Small intestine (tissue), 7 donors: ENCODE data around the gene IGSF9B. TPM values are rescaled to one million over a fixed set of nuclear protein-coding genes. Genes with fewer than 3 reads are reported as not detected.
A peak's percentile ranks its signal among the peaks of the same experiment; 100 is the strongest.

Source experiments
- DNase-seq, 2 donors: peaks; one replicate each; pipeline versions ENCODE4 v3.0.0 to v3.0.0-alpha.2; 2013
- FAIRE-seq: peaks from 2 replicates; lab custom pipeline; 2012; peaks lifted over from hg19 to GRCh38; lab: Jason Lieb, UNC
- H3K27ac ChIP-seq, 3 donors: one replicate each; pipeline ENCODE4 v1.5.1; 2013; ENCODE audit warnings: low read length in 2 of 3, mild to moderate bottlenecking in 2 of 3, control low read depth in 1 of 3, inconsistent platforms in 1 of 3, low read depth in 1 of 3, moderate library complexity in 1 of 3
- H3K27me3 ChIP-seq, 3 donors: one replicate each; pipeline ENCODE4 v1.6.1; 2013; ENCODE audit warnings: low read length in 3 of 3, inconsistent platforms in 1 of 3; ENCODE audit not compliant: control insufficient read depth in 3 of 3, insufficient read depth in 3 of 3
- H3K36me3 ChIP-seq, 3 donors: one replicate each; pipeline ENCODE4 v1.6.1; 2013; ENCODE audit warnings: low read length in 3 of 3, inconsistent platforms in 1 of 3, low read depth in 1 of 3, mild to moderate bottlenecking in 1 of 3, moderate library complexity in 1 of 3; ENCODE audit not compliant: control insufficient read depth in 3 of 3, insufficient read depth in 2 of 3
- H3K4me1 ChIP-seq, 3 donors: one replicate each; pipeline ENCODE4 v1.6.1; 2013; ENCODE audit warnings: low read length in 2 of 3, inconsistent platforms in 1 of 3, low read depth in 1 of 3, mild to moderate bottlenecking in 1 of 3, moderate library complexity in 1 of 3; ENCODE audit not compliant: control insufficient read depth in 3 of 3, insufficient read depth in 2 of 3
- H3K4me3 ChIP-seq, 3 donors: one replicate each; pipeline ENCODE4 v1.5.1; 2013; ENCODE audit warnings: low read length in 3 of 3, control low read depth in 1 of 3, inconsistent platforms in 1 of 3, low read depth in 1 of 3, mild to moderate bottlenecking in 1 of 3, moderate library complexity in 1 of 3
- H3K9me3 ChIP-seq, 2 donors: one replicate each; pipeline ENCODE4 v1.6.1; 2013; ENCODE audit warnings: low read depth in 1 of 2, low read length in 1 of 2; ENCODE audit not compliant: control insufficient read depth in 2 of 2, insufficient read depth in 1 of 2
- WGBS, 3 donors: extraction: QIAGEN DNeasy Blood & Tissue Kit; methylation state at CpG; one replicate each; pipeline ENCODE4 v1.1.7; 2013; 5-methylcytosine and 5-hydroxymethylcytosine counted together
- polyA plus RNA-seq, 4 donors: library from polyadenylated mRNA; stranded (reverse) in 3 of 4; unstranded in 1 of 4; fragments of 200-250 nt in 3 of 4; fragments of 120-200 nt in 1 of 4; gene quantifications; one replicate each; pipeline versions ENCODE4 v1.2.1 to v1.2.3, GENCODE V29; 2013
- donor health status: healthy with polysubstance abuse.
- donor health status: control.
- donor health status: control.
- donor health status: Bipolar disorder and iron deficiency.
- donor health status: healthy.

IGSF9B gene
- polyA plus RNA-seq, 4 donors = 1.4 to 2.3 (median 2.1) TPM; not detected in 1

DNA sequence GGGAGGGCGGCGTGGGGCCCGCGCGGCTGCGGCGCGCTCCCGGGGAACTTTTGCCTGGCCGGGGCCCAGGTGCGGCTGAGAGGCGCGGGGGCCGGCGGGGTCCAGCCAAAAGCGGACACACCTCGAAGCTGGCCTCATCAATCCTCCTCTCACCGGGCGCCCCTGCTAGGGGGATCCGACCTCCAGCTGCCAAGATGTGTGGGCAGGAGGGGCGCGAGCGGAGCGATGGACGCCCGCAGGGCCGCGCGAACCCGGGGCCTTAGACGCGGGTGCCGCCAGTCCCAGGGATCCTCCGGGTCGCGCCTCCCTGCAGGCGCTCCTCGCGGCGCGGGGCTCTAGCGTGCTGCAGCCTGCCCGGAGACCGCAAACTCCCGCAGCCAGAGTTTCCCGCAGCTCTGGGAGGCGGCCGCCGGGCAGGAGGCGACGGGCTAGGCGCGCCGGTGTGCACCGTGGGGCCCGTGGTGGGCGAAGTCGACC lies 785 bp downstream of the IGSF9B start:
- no peak for DNase-seq
- H3K4me1 ChIP-seq = peaks cover 0 to 22% (median 0%) of the 10 kb centered on the region in 3 donors
- no peak for FAIRE-seq
- H3K27ac ChIP-seq = no peak overlapping the region
- H3K27me3 ChIP-seq = peaks cover 9 to 60% (median 26%) of the 10 kb centered on the region in 3 donors
- peak overlapping the region in 2 of 3 donors; percentile 24 to 62 for H3K4me3 ChIP-seq
- H3K9me3 ChIP-seq = no peaks in the 10 kb centered on the region
- WGBS, 3 donors = 1 to 2% (median 1%) methylated on average over 35 to 58 of the region's 58 CpGs
- no peaks in the 10 kb centered on the region for H3K36me3 ChIP-seq

DNA sequence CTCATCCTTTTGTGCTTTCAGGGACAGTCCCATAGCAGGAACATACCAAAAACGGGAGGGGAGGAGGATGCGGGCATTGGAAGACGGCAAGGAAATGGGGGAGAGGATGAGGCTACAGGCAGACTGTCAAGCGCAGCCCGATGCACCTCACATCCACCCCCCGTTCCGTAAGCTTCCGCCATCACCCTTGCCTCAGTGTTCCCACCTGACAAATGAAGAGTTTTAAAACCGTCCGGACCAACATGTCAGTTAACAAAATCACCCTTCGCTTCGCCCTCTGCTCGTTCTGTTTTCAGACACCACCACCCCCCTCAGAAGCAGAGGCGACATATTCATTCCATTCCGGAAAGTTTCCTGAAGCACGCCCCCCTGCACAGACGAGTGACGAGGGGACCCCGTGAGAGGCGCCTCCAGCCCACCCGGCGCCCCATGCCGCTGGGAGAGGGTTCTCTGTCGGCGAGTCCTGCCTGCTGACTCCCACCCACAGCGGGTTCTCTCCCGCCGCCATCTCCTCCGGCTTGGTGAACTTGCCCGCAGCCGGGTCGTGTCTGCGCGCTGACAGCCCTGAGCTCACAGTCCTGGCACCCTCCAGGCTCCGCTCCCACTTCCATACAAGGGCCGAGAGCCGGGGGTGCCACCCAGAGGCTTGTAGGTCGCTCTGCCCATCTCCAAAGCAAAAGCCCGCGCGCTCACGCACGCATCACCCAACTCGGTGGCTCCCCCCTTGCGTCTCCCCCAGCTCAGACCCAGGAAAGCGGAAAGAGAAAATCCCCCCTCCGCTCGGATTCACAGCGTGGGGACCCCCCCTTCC lies 1.5 kb downstream of the IGSF9B start:
- Histone ChIP-seq H3K36me3 (no peaks in the 10 kb centered on the region), H3K4me1 (peaks cover 0 to 22% (median 0%) of the 10 kb centered on the region in 3 donors), H3K9me3 (no peaks in the 10 kb centered on the region), H3K27ac (no peak overlapping the region), H3K27me3 (peaks cover 9 to 67% (median 26%) of the 10 kb centered on the region in 3 donors), H3K4me3 (peak overlapping the region in 2 of 3 donors; percentile 30 to 62)
- no peak for FAIRE-seq
- 5 to 10% (median 8%) methylated on average over 45 to 49 of the region's 49 CpGs for WGBS, 3 donors
- no peak for DNase-seq

DNA sequence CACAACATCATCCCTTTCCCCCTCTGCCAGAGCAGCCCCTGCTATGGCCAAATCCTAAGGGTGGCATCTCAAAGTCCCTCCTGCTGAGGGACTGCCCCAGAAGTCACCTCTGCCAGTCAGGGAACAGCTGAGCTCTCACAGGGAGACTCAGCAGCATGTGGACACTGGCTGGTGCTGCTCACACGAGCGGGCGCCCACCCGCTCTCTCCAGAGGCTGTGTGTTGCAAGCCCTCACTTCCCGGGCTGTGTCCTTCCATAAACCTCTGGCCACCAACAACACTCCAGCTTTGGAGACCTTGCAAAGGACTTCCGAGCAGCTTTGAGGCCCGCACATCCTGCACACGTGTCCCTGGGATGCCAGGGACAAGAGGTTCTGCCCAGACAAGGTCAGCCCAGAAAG lies 2.8 kb downstream of the IGSF9B start:
- H3K27ac ChIP-seq = no peak overlapping the region
- FAIRE-seq = no peak

DNA sequence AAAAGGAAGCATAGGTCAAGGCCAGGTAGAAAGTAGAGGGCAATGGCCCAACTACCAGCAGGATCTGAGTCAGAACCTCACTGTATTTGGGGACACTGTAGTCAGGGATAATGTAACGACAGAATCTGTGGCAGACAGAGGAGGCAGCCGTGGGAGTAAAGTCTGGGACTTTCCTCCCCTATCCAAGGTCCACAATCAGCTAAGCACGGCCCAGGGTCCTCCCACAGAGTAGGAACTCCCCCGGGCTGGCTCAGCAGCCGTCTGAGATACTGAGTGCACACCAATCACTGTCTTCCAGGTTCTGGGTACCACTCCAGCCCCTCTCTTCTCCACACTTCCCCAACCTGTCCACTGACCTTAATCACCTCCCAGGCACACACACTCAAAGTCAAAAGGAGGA lies 3.2 kb downstream of the IGSF9B start:
- H3K27me3 ChIP-seq = peaks cover 9 to 73% (median 28%) of the 10 kb centered on the region in 3 donors
- no peaks in the 10 kb centered on the region for H3K36me3 ChIP-seq
- H3K9me3 ChIP-seq = no peaks in the 10 kb centered on the region
- FAIRE-seq (no peak), DNase-seq (no peak)
- H3K4me1 ChIP-seq = peaks cover 0 to 22% (median 0%) of the 10 kb centered on the region in 3 donors
- H3K27ac ChIP-seq = no peak overlapping the region
- 26 to 38% (median 33%) methylated on average over 5 of the region's 5 CpGs for WGBS, 3 donors
- H3K4me3 ChIP-seq = no peak overlapping the region

More for the DNA sequence above, 2.8 kb downstream of the IGSF9B start:
- H3K27me3 ChIP-seq = peaks cover 9 to 71% (median 28%) of the 10 kb centered on the region in 3 donors
- no peak overlapping the region for H3K4me3 ChIP-seq
- WGBS, 3 donors = 82 to 89% (median 84%) methylated on average over 8 of the region's 8 CpGs
- peaks cover 0 to 22% (median 0%) of the 10 kb centered on the region in 3 donors for H3K4me1 ChIP-seq
- H3K9me3 ChIP-seq = no peaks in the 10 kb centered on the region
- H3K36me3 ChIP-seq = no peaks in the 10 kb centered on the region
- no peak for DNase-seq

DNA sequence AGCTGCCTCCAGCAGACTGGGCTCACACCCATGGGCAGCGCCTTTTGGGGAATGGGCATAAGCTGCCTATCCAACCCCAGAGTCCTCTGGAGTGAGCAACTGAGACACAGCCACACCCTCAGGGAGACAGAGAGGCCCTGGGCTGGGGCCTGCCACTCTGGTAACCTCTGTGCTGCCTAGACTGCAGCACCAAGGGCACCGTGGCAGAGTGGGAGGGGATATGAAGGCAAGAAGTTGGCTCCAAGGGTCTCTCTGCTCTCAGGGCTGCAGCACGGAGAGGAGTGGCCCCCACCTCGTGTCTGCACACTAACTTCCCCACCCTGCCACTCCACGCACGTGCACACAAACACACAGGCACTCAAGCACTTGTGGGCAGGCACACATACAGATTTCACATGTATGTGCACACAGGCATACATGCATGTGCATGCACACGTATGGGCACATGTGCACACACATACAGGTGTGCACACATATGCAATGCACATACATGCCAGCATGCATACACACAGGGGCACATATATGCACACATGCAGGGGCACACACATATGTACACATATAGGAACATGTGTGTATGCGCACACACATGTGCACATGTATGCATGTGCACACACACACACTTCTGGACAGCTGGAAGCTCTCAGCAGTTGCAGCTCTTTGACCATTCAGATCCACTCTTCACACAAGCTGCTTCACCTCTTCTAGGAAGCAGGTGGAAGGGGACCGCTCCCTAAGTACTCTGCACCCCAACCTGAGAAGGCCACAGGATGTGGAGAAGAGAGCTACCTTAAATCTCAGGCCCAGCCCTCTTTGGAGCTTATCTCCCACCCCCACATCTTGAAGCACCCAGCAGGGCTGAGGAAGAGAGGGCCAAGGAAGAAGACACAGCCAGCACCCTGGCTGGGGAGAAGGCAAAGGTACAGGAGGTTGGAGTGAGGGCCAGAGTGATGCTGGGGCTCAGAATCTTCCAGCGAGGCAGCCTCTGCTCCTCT lies 4.3 kb downstream of the IGSF9B start:
- Histone ChIP-seq H3K27ac (no peak overlapping the region), H3K36me3 (no peaks in the 10 kb centered on the region), H3K9me3 (no peaks in the 10 kb centered on the region), H3K4me1 (peaks cover 0 to 19% (median 0%) of the 10 kb centered on the region in 3 donors), H3K4me3 (no peak overlapping the region), H3K27me3 (peaks cover 9 to 69% (median 30%) of the 10 kb centered on the region in 3 donors)
- FAIRE-seq (no peak), DNase-seq (no peak)
- 64 to 74% (median 73%) methylated on average over 10 of the region's 10 CpGs for WGBS, 3 donors

DNA sequence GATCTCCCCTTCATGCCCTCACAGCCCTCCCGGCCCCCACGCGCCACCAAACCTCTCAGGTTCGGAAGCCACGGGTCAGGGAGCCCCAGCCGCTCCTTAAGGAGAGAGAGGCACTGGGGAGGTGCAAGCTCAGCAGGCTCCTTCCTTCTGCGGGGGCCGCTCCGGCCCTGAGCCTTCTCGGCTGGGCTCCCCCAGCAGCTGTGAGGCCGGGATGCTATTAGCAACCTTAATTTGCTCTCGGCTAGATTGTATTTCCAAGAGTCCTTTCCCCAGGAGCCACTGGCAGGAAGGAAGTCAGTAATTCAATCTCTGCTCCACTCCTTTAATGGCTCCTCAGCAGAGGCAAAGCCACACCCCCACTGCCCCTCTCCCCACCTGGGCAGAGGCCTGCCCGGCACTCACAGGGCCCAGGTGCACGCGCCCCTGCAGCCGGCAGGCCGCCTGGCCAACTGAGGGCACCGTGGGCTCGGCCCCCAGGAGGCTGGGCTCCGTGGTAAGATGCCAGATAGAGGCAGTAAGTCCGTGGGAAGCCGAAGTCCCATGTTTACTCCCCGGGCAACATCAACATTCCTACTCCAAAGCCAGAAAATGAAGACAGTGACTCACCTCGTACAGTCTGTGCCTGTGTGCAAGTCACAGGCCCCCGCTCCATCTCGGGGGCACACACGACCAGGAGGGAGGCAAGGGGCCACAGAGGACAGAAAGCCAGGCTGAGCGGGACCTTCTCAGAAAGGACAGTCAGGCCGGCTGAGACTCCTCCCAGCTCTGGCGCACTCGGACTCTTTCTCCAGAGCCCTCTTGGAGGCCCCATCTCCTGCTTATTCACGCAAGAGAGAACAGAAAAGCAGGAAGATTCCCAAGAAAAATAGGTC lies 5.2 kb downstream of the IGSF9B start:
- DNase-seq (no peak), FAIRE-seq (no peak)
- Histone ChIP-seq H3K9me3 (no peaks in the 10 kb centered on the region), H3K27me3 (peaks cover 9 to 72% (median 33%) of the 10 kb centered on the region in 3 donors), H3K4me3 (peak overlapping the region in 1 of 3 donors; percentile 15), H3K27ac (peak overlapping the region in 1 of 3 donors; percentile 42), H3K4me1 (peaks cover 0 to 17% (median 0%) of the 10 kb centered on the region in 3 donors), H3K36me3 (no peaks in the 10 kb centered on the region)
- WGBS, 3 donors = 26 to 50% (median 27%) methylated on average over 32 of the region's 32 CpGs

DNA sequence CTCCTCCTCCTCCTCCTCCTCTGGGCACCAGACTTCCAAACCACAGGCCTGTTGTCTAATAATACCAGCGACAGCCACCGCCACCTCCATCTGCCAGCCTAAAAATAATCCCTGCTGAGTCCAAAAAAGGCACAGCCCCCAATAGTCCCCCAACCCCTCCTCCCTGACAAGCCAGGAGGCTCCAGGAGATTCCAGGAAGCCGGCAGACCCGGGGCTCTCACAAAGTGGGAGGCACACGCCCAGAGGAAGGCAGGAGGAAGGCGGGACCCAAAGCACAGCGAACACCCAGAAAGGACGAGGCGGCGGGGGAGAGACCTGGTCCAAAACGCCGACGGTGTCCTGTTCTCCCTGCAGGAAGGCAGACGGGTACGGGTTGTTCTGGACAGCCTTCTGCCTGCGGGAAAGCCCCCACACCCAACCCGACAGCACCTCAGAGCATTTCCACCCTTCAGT lies 5.9 kb downstream of the IGSF9B start:
- FAIRE-seq (no peak), DNase-seq (no peak)
- Histone ChIP-seq H3K4me1 (peaks cover 0 to 17% (median 0%) of the 10 kb centered on the region in 3 donors), H3K27ac (peak overlapping the region in 1 of 3 donors; percentile 42), H3K4me3 (peak overlapping the region in 1 of 3 donors; percentile 15), H3K36me3 (no peaks in the 10 kb centered on the region), H3K27me3 (peaks cover 7 to 73% (median 34%) of the 10 kb centered on the region in 3 donors), H3K9me3 (no peaks in the 10 kb centered on the region)
- WGBS, 3 donors = 34 to 54% (median 42%) methylated on average over 17 of the region's 17 CpGs
